Measurements from ENCODE around the gene BSPRY. TPM values are rescaled to one million over a fixed set of nuclear protein-coding genes. Genes with fewer than 3 reads are reported as not detected.

Gene BSPRY
- total RNA-seq, 1 experiment from 2014 or later = 22.6 TPM

DNA sequence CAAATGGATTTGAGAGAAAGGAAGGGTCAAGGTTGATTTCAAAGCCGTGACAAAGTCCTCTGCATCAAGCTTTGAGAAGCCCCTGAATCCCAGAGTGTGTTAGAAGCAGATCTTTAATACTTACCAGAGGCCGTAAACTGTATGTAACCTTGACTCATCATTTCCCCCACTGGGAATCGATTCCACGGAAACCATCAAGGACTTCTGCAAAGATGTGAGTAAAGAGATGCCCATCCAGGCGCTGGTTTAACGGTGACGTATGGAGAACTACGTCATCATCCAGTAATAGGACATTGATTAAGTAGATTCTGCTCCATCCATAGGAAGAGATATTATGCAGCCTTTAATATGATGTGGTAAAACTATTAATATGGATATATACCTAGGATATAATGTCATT lies 47.8 kb upstream of the BSPRY start:
- ChIA-PET CTCF (no interaction called here), POLR2A (ENCODE audit: unreplicated experiment) (no interaction called here)
- intact Hi-C loops (cut with micrococcal nuclease) = loop anchor here (10.0 kb wide), 1 partner anchor 353 kb away; no protein-coding TSS in a partner anchor
- Histone ChIP-seq H3K27me3 (ENCODE audit: low read length) (no peaks in the 10 kb centered on the region), H3K79me2 (ENCODE audit: low read length) (no peaks in the 10 kb centered on the region), H3K9me3 (ENCODE audit: low read length) (no peaks in the 10 kb centered on the region), H4K20me1 (ENCODE audit: low read length) (no peaks in the 10 kb centered on the region), H3K4me2 (ENCODE audit: low read length) (no peak overlapping the region), H3K27ac (ENCODE audit: low read length) (no peak overlapping the region), H2AFZ (ENCODE audit: low read length) (no peak overlapping the region), H3F3A (ENCODE audit: low read length, unreplicated experiment) (no peaks in the 10 kb centered on the region), H3K9me2 (replicated peaks; ENCODE audit: low read length) (no peaks in the 10 kb centered on the region), H3K4me3 (ENCODE audit: low read length) (no peak overlapping the region), H3K36me3 (ENCODE audit: low read depth, low read length) (no peaks in the 10 kb centered on the region), H3K9ac (ENCODE audit: low read length) (no peak overlapping the region), H3K4me1 (ENCODE audit: insufficient read depth, low read length) (no peaks in the 10 kb centered on the region)
- DNase-seq = no peak
- no peak for ATAC-seq
- no TSS peak for BruUV-seq (replicated peaks)
- TF ChIP-seq EZH2phosphoT487 (IDR thresholded peaks at IDR 0.05; ENCODE audit: borderline replicate concordance, low read length) = no peak
- TF ChIP-seq EZH2 (IDR thresholded peaks at IDR 0.05; ENCODE audit: low read length, unreplicated experiment) = no peak
- TF ChIP-seq CTCF (conservative IDR thresholded peaks at IDR 0.05; ENCODE audit: low read depth, low read length) = no peak

GRCh38 chr9:113302792-113303418 lies 46.4 kb upstream of the BSPRY start, which contains the start of gene RNF183:
RNF183 (minus strand) TSS chr9:113303376; CDS start chr9:113298184, 5,192 bp downstream.
- Histone ChIP-seq H3K27ac (ENCODE audit: low read length) (no peak within 1 kb of the TSS), H2AFZ (ENCODE audit: low read length) (no peak within 1 kb of the TSS), H3K27me3 (ENCODE audit: low read length) (no peaks in the 10 kb centered on the region), H3K9me2 (replicated peaks; ENCODE audit: low read length) (no peaks in the 10 kb centered on the region), H3K4me2 (ENCODE audit: low read length) (no peak within 1 kb of the TSS), H3K9me3 (ENCODE audit: low read length) (no peaks in the 10 kb centered on the region), H3K9ac (ENCODE audit: low read length) (no peak within 1 kb of the TSS), H3K4me3 (ENCODE audit: low read length) (no peak within 1 kb of the TSS), H3K4me1 (ENCODE audit: insufficient read depth, low read length) (no peaks in the 10 kb centered on the region), H4K20me1 (ENCODE audit: low read length) (no peaks in the 10 kb centered on the region), H3K79me2 (ENCODE audit: low read length) (no peaks in the 10 kb centered on the region), H3F3A (ENCODE audit: low read length, unreplicated experiment) (no peaks in the 10 kb centered on the region), H3K36me3 (ENCODE audit: low read depth, low read length) (no peaks in the 10 kb centered on the region)
- BruUV-seq (replicated peaks) = no TSS peak
- POLR2A ChIA-PET (ENCODE audit: unreplicated experiment) = no interaction called here
- intact Hi-C loops (cut with micrococcal nuclease) = loop anchor here (10.0 kb wide), 1 partner anchor 352 kb away; no protein-coding TSS in a partner anchor
- CTCF ChIA-PET = no interaction called here
- ATAC-seq (no peak), DNase-seq (no peak)
- TF ChIP-seq EZH2phosphoT487 (IDR thresholded peaks at IDR 0.05; ENCODE audit: borderline replicate concordance, low read length) (no peak), EZH2 (IDR thresholded peaks at IDR 0.05; ENCODE audit: low read length, unreplicated experiment) (no peak), CTCF (conservative IDR thresholded peaks at IDR 0.05; ENCODE audit: low read depth, low read length) (no peak)

- Histone ChIP-seq H3K9me2 (replicated peaks; ENCODE audit: low read length) (no peaks in the 10 kb centered on the region), H3K9me3 (ENCODE audit: low read length) (no peaks in the 10 kb centered on the region), H4K20me1 (ENCODE audit: low read length) (no peaks in the 10 kb centered on the region), H3K9ac (ENCODE audit: low read length) (no peak overlapping the region), H3K27me3 (ENCODE audit: low read length) (no peaks in the 10 kb centered on the region), H2AFZ (ENCODE audit: low read length) (no peak overlapping the region), H3K4me1 (ENCODE audit: insufficient read depth, low read length) (no peaks in the 10 kb centered on the region), H3K4me2 (ENCODE audit: low read length) (no peak overlapping the region), H3K4me3 (ENCODE audit: low read length) (no peak overlapping the region), H3F3A (ENCODE audit: low read length, unreplicated experiment) (no peaks in the 10 kb centered on the region), H3K27ac (ENCODE audit: low read length) (no peak overlapping the region), H3K79me2 (ENCODE audit: low read length) (no peaks in the 10 kb centered on the region), H3K36me3 (ENCODE audit: low read depth, low read length) (no peaks in the 10 kb centered on the region)
- TF ChIP-seq CTCF (conservative IDR thresholded peaks at IDR 0.05; ENCODE audit: low read depth, low read length) = no peak
- TF ChIP-seq EZH2 (IDR thresholded peaks at IDR 0.05; ENCODE audit: low read length, unreplicated experiment) = no peak
- TF ChIP-seq EZH2phosphoT487 (IDR thresholded peaks at IDR 0.05; ENCODE audit: borderline replicate concordance, low read length) = no peak
- no peak for ATAC-seq
- BruUV-seq (replicated peaks) = no TSS peak
- intact Hi-C loops (cut with micrococcal nuclease) = loop anchor here (10.0 kb wide), 1 partner anchor 348 kb away; no protein-coding TSS in a partner anchor
- no peak for DNase-seq
- ChIA-PET CTCF (no interaction called here), POLR2A (ENCODE audit: unreplicated experiment) (no interaction called here)
These were observed 42.8 kb upstream of the BSPRY start for GRCh38 chr9:113306566-113306965.
